Endothelial cell of umbilical vein (primary cell): ENCODE measurements around the gene ATOSB. TPM values are rescaled to one million over a fixed set of nuclear protein-coding genes. Genes with fewer than 3 reads are reported as not detected.

Source experiments
- BruUV-seq: library from RNA; stranded (reverse); fragments of 400-500 nt; replicated peaks from 2 replicates; lab custom pipeline; 2021; lab: Mats Ljungman, UMichigan
- CTCF ChIA-PET: fragments of 300-600, 350-600 bp; sonication (Branson Sonifier 250); formaldehyde crosslinking; loops from one replicate; lab custom pipeline; 2021; ENCODE audit warnings: antibody characterized with exemption, inconsistent platforms; lab: Charles Lee
- POLR2A ChIA-PET: fragments of 300-600, 350-600 bp; sonication (Branson Sonifier 250); formaldehyde crosslinking; loops from one replicate; lab custom pipeline; 2021; ENCODE audit warnings: antibody characterized with exemption, inconsistent platforms; lab: Charles Lee
- DNase-seq: peaks from one replicate; pipeline ENCODE4 v3.0.0-alpha.2; 2011; ENCODE audit warnings: low read depth, low spot score
- FAIRE-seq: peaks from 2 replicates; lab custom pipeline; 2011; peaks lifted over from hg19 to GRCh38; lab: Jason Lieb, UNC
- H2AFZ ChIP-seq: 2 replicates; pipeline ENCODE4 v1.6.0; 2012; ENCODE audit warnings: low read depth, low read length, control low read depth, inconsistent platforms
- H3K27ac ChIP-seq: 2 replicates; pipeline ENCODE4 v1.5.1; 2011; ENCODE audit warnings: low read depth, mild to moderate bottlenecking, control low read depth, low read length, moderate library complexity; ENCODE audit not compliant: insufficient read depth
- H3K27me3 ChIP-seq, 2 experiments: 2 replicates each; pipeline versions ENCODE4 v1.6.0 to v1.6.1; 2011; ENCODE audit warnings: low read length in 2 of 2, mixed read lengths in 1 of 2; ENCODE audit not compliant: control insufficient read depth in 2 of 2, insufficient read depth in 2 of 2
- H3K36me3 ChIP-seq, 2 experiments: 2 replicates in 1 of 2; 3 replicates in 1 of 2; pipeline ENCODE4 v1.5.1; 2011; ENCODE audit warnings: low read length in 2 of 2, mild to moderate bottlenecking in 1 of 2, moderate library complexity in 1 of 2; ENCODE audit not compliant: control insufficient read depth in 2 of 2, insufficient read depth in 2 of 2; ENCODE audit errors: extremely low read depth in 1 of 2
- H3K4me1 ChIP-seq: 3 replicates; pipeline ENCODE4 v1.5.1; 2011; ENCODE audit warnings: mild to moderate bottlenecking, low read length; ENCODE audit not compliant: control insufficient read depth, insufficient read depth; ENCODE audit errors: extremely low read depth
- H3K4me2 ChIP-seq: 2 replicates; pipeline ENCODE4 v1.6.1; 2011; ENCODE audit warnings: low read length, control low read depth, mixed read lengths; ENCODE audit not compliant: insufficient read depth
- H3K4me3 ChIP-seq, 3 experiments: fragments of 200-600 bp in 1 of 3; sonication (generic), shearing (Covaris generic) in 1 of 3; replicated peaks in 1 of 3; 2 replicates each; pipeline ENCODE4 v1.5.1; 2011 to 2016; ENCODE audit warnings: control low read depth in 3 of 3, low read length in 3 of 3, mild to moderate bottlenecking in 2 of 3, inconsistent platforms in 1 of 3, low read depth in 1 of 3, moderate library complexity in 1 of 3; ENCODE audit not compliant: insufficient read depth in 1 of 3
- H3K79me2 ChIP-seq: 2 replicates; pipeline ENCODE4 v1.6.0; 2012; ENCODE audit warnings: low read length, inconsistent platforms; ENCODE audit not compliant: control insufficient read depth, insufficient read depth
- H3K9ac ChIP-seq: replicated peaks from 2 replicates; pipeline ENCODE3; 2011; ENCODE audit warnings: low read length, control low read depth; ENCODE audit not compliant: insufficient read depth; ENCODE audit errors: extremely low read depth
- H3K9me1 ChIP-seq: replicated peaks from 3 replicates; pipeline ENCODE4 v1.6.0; 2011; ENCODE audit warnings: mild to moderate bottlenecking, low read length; ENCODE audit not compliant: control insufficient read depth, insufficient read depth; ENCODE audit errors: extremely low read depth
- H3K9me3 ChIP-seq: replicated peaks from 2 replicates; pipeline ENCODE4 v1.5.1; 2012; ENCODE audit warnings: low read length, inconsistent platforms; ENCODE audit not compliant: control insufficient read depth, insufficient read depth
- H4K20me1 ChIP-seq: replicated peaks from 2 replicates; pipeline ENCODE3; 2011; ENCODE audit warnings: mild to moderate bottlenecking, low read length; ENCODE audit not compliant: control insufficient read depth, insufficient read depth; ENCODE audit errors: extremely low read depth
- EZH2 ChIP-seq: IDR thresholded peaks from 2 replicates; pipeline ENCODE4 v1.6.1; 2012; ENCODE audit warnings: borderline replicate concordance, low read depth, mild to moderate bottlenecking, moderate library complexity, low read length, inconsistent platforms; ENCODE audit not compliant: severe bottlenecking
- FOS ChIP-seq: IDR thresholded peaks from 2 replicates; pipeline ENCODE4 v1.6.1; 2011; ENCODE audit warnings: mild to moderate bottlenecking, low read length, moderate library complexity, borderline replicate concordance; ENCODE audit not compliant: insufficient read depth
- GATA2 ChIP-seq: IDR thresholded peaks from 2 replicates; pipeline ENCODE4 v1.7.0; 2011; ENCODE audit warnings: low read depth, mild to moderate bottlenecking, moderate library complexity, mixed read lengths, low read length; ENCODE audit not compliant: insufficient read length, insufficient read depth
- JUN ChIP-seq: IDR thresholded peaks from 2 replicates; pipeline ENCODE4 v1.6.1; 2011; ENCODE audit warnings: borderline replicate concordance, low read depth; ENCODE audit not compliant: insufficient read length, insufficient read depth
- MYC ChIP-seq: IDR thresholded peaks from one replicate; pipeline ENCODE4 v1.6.1; 2011; ENCODE audit warnings: mild to moderate bottlenecking, low read depth, low read length
- POLR2A ChIP-seq: IDR thresholded peaks from 2 replicates; pipeline ENCODE4 v1.6.1; 2012; ENCODE audit warnings: low read depth, mild to moderate bottlenecking, control low read depth, low read length
- POLR2AphosphoS5 ChIP-seq: IDR thresholded peaks from 2 replicates; pipeline ENCODE4 v1.6.1; 2012; ENCODE audit warnings: low read depth, mild to moderate bottlenecking, control low read depth, low read length, moderate library complexity; ENCODE audit not compliant: insufficient read depth
- dilution Hi-C: fragments of 300-500 bp; cut with MboI; formaldehyde crosslinking; loops from one replicate; pipeline ENCODE4 v1.15.0; 2019; ENCODE audit warnings: low sequenced_read_pairs; ENCODE audit not compliant: extremely low pct_ligation_motif_present
- intact Hi-C: fragments of 100-400 bp; cut with micrococcal nuclease; formaldehyde crosslinking; loops from one replicate; pipeline ENCODE4 v1.10.0; 2022
- polyA plus RNA-seq, 4 experiments: library from polyadenylated mRNA; depleted of rRNA in 3 of 4; stranded (reverse) in 3 of 4; unstranded in 1 of 4; fragments of >200 nt; gene quantifications; 2 replicates each; pipeline versions ENCODE4 v1.2.1 to v1.2.3, GENCODE V29; 2011 to 2012; ENCODE audit warnings: missing spikeins in 1 of 4
- total RNA-seq: library from RNA; stranded (reverse); gene quantifications from 2 replicates; pipeline ENCODE4 v1.2.3, GENCODE V29; 2021
- TF ChIP-seq, protein P1 (sequence below): IDR thresholded peaks from 2 replicates; pipeline ENCODE4 v1.6.1; 2011; ENCODE audit not compliant: insufficient read depth, insufficient read length
- TF ChIP-seq, protein P2 (sequence below), 2 donors: IDR thresholded peaks; 1 replicate in 1 of 2; 2 replicates in 1 of 2; pipeline ENCODE4 v1.5.1; 2011; ENCODE audit warnings: low read length in 2 of 2, mild to moderate bottlenecking in 2 of 2, moderate library complexity in 2 of 2, control low read depth in 1 of 2, inconsistent platforms in 1 of 2, low read depth in 1 of 2; ENCODE audit not compliant: insufficient read depth in 1 of 2; ENCODE audit errors: extremely low read depth in 1 of 2

The ATOSB gene
- total and polyA plus RNA-seq, 2 donors (not counting 3 experiments of a cell fraction or from before 2014, with no cell fraction given), result 34.7 to 58.0 TPM

DNA sequence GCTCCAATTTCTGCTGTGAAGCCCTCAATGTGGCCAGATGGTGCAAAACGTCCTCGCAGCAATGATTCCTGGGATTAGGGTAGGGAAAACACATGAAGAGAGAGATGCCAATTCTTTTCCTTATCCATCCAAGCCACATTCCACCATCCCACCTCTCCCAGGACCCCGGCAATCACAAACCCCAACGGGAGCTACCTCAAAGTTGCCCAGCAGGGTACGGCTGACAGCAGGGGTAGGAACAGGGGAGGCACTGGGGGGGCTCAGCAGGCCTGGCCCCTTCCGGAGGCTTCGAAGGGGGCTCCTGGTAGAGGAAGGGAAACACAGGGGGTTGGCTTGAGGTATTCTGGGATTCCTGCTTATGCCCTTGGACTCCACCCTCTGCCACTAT lies 9.3 kb downstream of the ATOSB start:
- FAIRE-seq (no peak), DNase-seq (no peak)
- dilution Hi-C loops (no loop called here), intact Hi-C loops (no loop called here)
- Histone ChIP-seq H3K27ac (no peak overlapping the region), H3K9me3 (no peaks in the 10 kb centered on the region), H2AFZ (no peak overlapping the region), H3K27me3 (no peaks in the 10 kb centered on the region), H3K4me2 (no peak overlapping the region), H3K4me1 (peaks cover 30% of the 10 kb centered on the region), H3K9ac (no peak overlapping the region), H4K20me1 (no peaks in the 10 kb centered on the region), H3K79me2 (peaks cover 35% of the 10 kb centered on the region), H3K4me3 (no peak overlapping the region), H3K9me1 (no peaks in the 10 kb centered on the region), H3K36me3 (peaks cover 6 to 41% of the 10 kb centered on the region in 2 experiments)
- ChIA-PET POLR2A (no interaction called here), CTCF (no interaction called here)
- no TSS peak for BruUV-seq
- TF ChIP-seq, protein P1, sequence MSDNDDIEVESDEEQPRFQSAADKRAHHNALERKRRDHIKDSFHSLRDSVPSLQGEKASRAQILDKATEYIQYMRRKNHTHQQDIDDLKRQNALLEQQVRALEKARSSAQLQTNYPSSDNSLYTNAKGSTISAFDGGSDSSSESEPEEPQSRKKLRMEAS, result no peak
- TF ChIP-seq JUN (no peak), GATA2 (no peak), FOS (no peak), MYC (no peak), POLR2AphosphoS5 (no peak), POLR2A (no peak), EZH2 (no peak)
- TF ChIP-seq, protein P2, sequence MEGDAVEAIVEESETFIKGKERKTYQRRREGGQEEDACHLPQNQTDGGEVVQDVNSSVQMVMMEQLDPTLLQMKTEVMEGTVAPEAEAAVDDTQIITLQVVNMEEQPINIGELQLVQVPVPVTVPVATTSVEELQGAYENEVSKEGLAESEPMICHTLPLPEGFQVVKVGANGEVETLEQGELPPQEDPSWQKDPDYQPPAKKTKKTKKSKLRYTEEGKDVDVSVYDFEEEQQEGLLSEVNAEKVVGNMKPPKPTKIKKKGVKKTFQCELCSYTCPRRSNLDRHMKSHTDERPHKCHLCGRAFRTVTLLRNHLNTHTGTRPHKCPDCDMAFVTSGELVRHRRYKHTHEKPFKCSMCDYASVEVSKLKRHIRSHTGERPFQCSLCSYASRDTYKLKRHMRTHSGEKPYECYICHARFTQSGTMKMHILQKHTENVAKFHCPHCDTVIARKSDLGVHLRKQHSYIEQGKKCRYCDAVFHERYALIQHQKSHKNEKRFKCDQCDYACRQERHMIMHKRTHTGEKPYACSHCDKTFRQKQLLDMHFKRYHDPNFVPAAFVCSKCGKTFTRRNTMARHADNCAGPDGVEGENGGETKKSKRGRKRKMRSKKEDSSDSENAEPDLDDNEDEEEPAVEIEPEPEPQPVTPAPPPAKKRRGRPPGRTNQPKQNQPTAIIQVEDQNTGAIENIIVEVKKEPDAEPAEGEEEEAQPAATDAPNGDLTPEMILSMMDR (IDR thresholded peaks at IDR 0.05; ENCODE audit: extremely low read depth in 1 of 2, insufficient read depth in 1 of 2, low read depth in 1 of 2, low read length in 2 of 2), result no peak
